GM19452 (cell line): ENCODE measurements around the gene NINJ2.

Experiments used
- ATAC-seq: cut with Tn5 transposase; IDR thresholded peaks from one replicate; pipeline ENCODE4 v1.9.1; 2021; ENCODE audit not compliant: unreplicated experiment

Gene NINJ2

DNA sequence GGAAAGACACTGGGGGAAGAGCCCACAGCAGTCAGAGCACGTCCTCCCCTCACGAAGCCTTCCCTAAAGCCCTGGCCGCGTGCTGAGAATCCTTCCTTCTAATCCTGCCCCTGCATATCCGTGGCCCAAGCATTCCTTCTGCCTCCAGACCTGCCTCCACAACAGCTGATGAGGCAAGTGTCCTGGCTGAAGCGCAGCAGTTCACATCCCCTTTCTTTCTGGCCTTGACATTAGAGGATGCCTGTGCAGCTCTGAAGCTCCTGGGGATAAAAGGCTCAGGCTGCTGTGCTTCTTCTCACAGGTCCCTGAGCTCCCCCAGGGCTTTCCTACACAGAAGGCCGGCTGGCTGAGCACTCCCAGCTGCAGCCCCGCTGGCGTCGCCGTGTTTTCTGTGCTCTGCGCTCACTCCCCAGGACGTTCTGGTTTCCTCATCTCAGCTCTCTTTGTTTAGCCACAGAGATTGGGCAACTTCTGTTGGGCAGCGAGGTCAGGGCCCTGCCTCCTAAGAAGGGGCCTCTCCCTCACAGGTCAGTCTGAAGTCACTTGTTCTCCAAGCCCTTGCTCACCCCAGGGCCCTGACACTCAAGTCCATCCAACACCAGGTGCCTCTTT is 45.8 kb downstream of the NINJ2 start:
- no peak for ATAC-seq

DNA sequence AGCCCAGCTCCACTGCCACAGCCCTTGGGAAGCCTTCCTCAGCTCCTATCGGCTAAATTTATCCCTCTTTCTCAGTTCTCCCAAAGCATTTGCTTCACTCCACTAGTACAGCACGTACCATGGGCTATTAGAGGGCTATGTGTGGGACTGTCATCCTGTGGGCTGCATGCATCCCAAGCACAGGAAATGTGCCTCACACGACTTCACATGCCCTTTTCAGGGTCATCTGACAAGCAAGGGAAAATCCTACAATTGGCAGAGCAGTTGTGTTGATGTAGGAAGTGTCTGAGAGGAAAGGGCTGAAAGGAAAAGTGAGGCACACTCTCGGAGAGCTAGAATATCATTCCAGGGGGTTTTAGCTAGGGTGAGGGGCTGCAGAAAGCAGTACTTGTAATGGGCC is 47.6 kb downstream of the NINJ2 start:
- ATAC-seq, result no peak

DNA sequence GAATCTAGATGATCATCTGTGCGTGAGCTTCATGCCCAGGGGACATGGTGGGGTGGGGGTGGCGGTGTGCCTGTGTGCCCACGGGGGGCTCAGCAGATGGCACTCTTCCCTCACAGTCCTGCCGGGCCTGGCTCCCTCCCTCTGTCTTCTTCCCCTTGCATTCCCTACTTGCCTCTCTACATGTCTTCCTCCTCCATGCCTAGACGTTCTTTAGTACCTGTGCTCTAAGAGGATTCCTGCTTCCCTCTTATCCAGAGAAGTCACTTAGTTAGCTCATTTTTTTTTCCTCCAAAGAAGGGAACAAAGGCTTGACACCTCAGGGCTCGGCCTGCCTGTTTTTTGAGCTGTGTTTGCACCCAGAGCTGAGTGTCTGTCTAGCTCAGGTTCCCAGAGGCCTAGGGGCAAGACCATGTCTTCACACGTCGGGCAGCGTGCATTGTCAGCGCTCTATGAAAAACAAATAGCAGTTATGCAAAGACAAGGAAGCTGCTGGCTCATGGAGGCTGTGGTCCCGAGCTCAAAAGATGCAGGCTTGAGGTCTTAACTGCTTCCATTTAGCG is 48.8 kb downstream of the NINJ2 start:
- ATAC-seq, result no peak

DNA sequence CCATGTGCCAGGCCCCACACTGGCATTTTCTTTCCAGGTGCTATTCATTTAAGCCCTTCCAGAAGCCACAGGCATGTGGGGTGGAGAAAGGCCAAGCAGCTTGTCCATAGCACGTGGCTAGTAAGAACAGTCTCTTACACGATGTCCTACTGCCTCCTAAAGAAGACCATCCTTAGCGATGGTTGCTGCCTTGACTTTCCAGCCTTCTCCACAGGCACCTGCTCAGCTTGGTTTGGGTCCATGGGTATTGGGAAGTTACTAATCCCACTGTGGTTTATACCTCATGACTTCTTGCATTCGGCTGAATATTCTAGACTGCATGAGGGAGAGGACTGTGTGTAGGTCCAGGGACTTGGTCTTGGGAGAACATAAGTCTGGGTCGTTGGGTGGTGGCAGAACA is 49.2 kb downstream of the NINJ2 start:
- ATAC-seq, result no peak

DNA sequence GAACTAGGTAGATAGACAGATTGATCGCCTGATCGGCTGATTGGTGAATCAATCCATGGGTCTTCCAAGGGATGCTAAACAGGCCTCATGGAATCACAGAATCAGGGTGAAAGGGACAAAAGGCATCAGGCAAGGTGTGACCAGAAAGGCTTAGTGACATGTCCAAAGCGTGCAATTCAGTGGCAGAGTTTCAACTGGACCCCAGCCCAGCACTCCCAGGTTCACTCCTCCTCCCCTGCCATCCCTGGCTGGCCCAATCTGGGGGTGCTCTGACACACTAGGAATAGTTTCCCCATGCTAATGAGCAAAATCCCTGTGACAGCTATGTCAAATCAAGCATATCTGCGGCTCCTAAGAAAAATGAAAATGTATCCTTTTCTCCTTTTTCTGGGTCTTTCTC is 50.4 kb downstream of the NINJ2 start:
- no peak for ATAC-seq

DNA sequence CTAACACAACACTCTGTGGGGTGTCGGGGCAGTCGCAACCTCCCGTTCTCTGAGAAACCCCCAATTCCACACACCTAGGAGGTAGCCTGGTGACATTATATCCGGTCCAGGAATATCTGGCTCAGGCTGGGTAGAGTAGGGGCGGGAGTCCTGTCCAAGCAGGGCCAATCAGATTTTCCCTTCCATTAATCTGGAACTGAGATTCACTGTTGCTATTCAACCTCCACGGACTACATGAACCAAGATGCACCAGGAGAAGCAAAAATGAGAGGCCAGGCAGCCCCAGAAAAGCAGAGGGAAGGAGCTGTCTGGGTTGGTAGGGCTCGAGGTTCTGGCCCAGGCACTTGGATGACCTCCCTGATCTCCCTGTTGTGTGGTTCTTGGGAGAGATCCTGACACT is 51.0 kb downstream of the NINJ2 start:
- no peak for ATAC-seq

DNA sequence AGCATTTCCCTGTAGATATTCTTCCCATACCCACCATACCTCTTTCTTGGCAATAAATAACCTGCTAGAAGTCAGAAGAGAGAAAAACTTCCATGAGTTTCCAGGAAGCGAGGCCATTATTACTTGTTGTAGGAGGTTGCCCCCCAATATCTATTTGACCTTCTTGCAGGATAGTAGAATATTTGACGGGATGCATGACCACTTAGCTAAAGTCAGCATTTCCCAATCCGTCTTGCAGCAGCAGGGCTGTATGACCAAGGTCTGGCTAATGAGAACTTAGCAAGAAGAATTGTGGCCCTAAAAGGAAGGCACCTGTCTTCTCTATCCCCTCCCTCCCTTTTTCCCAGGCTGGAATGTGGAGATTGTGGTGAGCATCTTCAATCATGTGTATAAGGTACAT is 51.5 kb downstream of the NINJ2 start:
- ATAC-seq, result no peak

DNA sequence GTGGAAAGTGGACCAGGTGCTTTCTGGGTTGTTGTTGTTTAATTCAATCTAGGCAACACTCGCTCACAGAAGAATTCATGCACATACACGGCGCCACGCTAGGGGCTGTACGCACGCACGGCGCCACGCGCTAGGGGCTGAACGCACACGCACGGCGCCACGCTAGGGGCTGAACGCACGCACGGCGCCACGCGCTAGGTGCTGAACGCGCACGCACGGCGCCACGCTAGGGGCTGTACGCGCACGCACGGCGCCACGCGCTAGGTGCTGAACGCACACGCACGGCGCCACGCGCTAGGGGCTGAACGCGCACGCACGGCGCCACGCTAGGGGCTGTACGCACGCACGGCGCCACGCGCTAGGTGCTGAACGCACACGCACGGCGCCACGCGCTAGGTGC is 54.3 kb downstream of the NINJ2 start:
- ATAC-seq, result no peak

DNA sequence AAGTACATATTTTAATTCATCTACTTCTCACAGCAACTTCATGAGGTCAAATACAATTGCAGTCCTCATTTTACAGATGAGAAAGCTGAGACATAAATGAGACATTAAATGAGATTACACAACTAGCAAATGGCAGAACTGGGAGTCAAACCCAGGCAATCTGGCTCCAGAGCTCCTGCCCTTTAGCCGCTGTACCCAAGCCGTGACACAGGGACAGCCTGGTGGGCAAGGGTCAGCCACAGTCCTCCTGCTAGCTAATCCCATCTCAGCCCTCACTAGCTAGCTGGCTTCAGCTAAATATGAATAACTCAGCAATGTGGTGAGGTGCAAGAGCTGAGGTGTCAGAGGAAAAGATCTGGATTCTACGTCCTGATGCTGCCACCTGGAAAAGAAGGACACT is 54.8 kb downstream of the NINJ2 start:
- no peak for ATAC-seq

DNA sequence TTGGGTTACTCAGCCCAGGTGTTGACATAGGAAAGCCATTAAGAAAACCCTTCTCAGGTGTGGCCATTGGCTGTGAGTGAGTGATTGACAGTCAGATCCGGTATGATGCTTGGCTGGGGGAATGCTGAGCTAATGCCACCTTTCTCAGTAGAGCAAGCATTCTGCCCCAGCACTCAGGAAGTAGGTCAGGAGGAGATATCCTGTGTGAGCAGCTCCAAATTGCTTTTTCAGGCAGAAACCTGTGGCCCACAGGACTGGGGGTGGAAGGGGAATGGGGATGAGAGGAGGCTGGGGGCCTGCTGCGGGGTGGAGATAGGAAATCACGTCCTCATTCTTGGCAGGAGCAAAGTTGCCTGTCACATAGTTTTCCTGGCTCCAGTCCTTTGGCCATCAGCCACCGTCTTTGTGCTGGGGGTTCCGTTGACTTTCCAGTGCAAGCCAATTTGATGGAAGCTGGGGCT is 55.7 kb downstream of the NINJ2 start:
- ATAC-seq, result no peak

DNA sequence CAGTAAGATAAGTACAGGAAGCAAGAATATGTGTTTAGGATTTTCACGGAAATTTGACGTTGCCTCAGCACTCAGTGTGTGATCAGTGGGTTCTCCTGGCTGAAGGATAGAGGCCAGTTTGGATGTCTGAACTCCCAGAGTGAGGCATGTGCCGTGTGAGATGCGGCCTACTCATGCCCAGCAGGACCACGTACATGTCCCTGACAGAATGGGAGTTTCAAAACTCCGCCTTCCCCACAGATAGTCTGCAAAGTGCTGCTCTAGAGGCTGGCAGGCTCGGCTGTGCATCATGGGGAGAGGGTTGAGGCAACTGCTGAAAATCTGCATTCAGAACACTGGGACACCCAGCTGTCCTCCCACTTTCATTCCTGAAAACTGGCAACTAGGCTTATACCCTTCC is 58.3 kb downstream of the NINJ2 start:
- ATAC-seq, result no peak

DNA sequence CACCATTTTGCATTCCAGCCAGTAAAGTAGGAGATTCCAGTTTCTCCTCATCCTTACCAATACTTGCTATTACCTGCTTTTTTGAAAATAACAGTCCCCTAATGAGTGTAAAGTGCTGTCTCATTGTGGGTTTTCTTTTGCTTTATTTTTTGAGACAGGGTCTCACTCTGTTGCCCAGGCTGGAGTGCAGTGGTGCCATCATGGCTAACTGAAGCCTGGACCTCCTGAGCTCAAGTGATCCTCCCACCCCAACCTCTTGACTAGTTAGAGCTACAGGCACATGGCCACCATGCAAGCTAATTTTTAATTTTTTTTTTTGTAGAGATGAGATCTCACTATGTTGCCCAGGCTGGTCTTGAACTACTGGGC is 60.6 kb downstream of the NINJ2 start:
- no peak for ATAC-seq

DNA sequence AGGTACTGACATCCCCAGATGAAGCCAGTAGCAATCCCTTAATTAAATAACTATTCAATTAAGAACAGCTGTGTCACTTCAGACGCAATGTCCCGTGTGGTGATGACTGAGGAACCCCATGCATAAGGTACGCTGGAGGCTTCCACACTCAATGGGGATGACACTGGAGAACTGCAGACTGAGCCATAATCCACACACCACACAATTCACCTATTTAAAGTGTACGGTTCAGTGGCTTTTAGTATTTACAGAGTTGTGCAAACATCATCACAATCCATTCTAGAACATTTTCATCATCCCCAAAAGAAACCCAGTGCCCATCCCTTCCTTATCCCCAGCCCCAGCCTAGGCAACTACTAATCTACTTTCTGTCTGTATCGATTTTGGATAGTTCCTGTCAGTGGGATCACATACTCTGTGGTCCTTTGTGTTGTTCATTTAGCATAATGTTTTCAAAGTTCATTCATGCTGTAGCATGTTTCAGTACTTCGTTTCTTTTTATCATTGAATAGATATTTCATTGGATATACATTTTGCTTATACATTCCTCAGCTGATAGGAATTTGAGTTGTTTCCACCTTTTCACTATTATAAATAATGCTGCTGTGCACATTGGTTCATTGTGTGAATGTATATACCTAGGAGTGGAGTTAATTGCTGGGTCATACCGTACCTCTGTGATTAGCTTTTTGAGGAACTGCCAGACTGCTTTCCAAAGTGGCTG is 61.1 kb downstream of the NINJ2 start:
- ATAC-seq, result no peak

DNA sequence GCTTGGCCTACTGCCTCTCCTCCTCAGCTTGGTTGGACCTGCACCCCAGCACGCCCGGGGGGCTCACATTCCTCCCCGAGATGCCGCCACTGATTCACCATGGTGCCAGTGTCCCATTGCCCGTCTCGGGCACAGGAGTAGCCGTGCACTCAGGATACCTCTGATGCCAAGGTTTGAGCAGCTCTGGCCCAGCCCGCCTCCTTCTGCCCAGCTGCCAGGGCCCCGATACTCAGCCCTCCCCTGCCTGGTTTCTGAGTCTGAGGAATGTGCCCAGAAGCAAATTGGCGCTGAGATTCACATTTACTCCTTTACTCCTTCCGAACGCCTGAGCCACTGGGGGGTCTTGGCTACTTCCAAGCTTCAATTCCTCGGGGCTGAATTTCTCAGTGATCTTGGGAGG is 63.5 kb downstream of the NINJ2 start:
- ATAC-seq, result no peak

DNA sequence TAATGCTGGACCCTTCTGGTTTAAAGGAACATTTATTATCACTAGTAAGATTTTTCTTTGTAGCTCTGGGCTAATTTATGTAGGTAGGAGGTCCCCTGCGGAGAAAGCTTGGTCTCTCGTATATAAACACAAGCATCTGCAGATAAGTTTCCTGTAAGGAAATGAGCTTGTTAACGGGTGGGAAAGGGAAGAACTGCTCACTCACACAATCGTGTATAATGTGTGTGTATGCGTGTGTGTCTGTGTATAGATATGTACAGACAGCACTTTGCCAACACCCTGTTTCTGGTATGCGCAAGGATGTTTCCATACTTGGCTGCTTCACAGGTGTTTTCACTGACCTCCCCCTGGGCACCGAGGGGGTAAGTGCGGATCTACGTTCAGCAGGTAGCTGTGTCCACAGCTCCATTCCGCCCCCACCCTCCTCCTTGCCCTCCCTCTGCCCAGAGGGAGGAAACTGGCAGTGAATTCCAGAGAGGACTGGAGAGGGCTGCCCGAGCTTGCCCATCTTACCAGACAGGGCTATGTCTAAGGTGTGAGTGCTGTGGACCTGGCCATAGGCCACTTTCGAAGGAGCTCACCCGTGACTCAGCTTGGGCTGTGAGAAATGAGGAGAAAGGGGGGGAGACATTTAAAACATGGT is 65.2 kb downstream of the NINJ2 start:
- ATAC-seq, result no peak

DNA sequence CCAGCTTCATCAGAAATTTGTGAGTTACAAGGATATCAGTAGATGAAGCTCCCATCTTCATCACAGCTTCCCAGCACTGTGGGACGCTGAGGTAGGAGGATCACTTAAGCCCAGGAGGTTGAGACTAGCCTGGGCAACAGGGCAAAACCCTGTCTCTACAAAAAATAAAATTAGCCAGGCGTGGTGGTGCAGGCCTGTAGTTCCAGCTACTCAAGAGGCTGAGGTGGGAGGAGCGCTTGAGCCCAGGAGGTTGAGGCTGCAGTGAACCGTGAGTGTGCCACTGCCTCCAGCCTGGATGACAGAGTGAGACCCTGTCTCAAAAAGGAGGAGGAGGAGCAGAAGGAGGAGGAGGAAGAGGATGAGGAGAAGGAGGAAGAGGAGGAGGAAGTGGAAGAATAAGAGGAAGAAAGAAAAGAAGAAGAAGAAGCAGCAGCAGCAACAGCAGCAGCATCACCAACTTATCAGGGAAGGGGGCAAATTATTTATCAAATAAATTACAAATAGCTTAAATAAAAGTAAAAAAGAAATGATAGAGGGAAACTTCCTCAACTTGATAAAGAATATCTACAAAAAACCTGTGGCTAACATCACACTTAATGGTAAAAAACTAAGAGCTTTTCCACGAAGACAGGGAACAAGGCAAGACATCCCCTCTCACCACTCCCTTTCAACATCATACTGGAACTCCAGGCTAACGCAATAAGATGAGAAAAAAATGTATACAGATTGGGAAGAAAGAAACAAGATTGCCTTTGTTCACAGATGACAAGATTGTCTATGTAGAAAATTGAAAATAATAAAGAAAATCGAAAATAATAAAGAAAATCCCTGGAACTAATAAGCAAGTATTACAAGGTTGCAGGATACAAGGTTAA is 69.6 kb downstream of the NINJ2 start:
- no peak for ATAC-seq

DNA sequence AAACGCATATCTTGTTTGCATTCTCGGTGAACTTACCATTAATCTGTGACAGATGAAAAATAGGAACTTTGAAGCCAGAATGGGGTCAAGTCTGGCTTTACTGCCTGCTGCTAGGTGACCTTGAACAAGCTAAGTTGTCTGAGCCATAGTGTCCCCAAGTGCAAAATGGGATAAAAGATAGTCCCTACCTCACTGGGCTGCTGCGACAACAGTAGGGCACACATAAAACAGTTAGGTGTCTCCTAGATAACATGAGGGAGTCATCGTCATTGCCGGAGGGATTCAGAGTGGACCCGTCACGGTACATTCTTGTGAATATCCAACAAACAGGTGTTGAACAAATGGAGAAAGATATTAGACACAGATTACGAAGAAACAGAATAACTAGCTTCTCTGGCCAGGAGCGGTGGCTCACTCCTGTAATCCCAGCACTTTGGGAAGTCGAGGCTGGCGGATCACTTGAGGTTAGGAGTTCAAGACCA is 71.2 kb downstream of the NINJ2 start:
- ATAC-seq, result no peak

DNA sequence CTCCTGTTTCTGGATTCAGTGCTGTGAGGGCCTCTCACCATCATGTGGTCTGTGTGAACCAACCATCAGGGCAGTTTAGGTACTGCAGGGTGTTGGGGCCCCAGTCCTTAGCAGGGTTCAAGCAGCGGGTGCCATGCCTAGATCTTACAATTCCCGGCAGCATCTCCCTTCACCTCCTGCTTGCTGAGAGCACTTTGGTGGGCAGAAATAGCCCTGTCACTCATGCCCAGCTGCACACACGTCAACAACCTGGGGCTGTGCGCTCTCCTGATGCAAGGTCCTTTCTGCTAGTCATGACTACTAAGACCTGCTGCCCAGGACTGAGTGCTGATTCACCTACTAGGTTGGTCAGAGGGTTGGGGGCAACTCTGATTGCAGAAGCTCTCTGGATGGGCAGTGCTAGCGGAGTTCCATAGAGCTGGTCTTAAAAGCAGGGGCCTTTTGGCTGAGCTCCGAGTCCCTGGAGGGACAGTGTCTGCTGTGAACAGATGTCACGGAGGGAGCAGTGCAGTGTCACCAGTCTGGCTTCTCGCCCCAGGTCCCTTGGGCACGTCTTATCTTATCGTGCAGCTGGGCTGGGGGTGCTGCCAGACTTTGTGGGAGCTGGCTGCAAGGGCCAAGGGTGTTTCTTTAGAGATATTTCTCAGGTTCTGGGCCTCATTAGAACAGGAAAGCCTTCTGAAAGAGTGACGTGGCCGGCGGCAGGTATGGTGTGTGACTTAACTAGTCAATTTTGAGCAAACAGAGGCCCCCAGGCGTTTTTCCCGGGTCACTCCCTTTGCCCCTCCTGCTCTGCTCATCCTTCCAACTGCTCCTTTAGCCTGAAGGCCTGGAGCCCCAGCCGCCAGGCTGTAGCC is 71.8 kb downstream of the NINJ2 start:
- no peak for ATAC-seq

DNA sequence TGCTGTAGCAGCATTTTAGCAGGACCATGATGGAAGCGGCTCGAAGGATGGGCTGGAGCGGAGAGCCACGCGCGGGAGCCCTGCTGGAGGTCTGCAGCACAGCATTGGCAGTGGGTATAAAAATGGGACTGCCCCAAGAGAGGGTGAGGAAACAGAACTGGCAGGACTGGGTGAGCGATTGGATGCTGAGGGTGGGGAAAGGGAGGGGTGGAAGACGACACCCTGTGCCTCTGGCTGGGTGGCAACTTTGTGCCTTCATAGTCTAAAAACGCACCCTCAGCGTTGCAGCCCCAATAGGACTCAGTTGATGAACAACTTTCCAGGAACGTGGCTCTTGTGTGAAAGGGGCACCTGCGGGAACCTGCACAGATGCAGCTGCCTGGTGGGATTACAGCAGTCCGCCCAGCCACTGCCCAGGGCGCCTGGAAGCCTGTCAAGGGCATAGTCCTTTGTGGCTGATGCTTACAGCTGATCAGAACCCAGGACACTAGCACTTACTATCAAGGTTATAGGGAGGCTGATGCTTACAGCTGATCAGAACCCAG is 73.0 kb downstream of the NINJ2 start:
- ATAC-seq, result no peak

DNA sequence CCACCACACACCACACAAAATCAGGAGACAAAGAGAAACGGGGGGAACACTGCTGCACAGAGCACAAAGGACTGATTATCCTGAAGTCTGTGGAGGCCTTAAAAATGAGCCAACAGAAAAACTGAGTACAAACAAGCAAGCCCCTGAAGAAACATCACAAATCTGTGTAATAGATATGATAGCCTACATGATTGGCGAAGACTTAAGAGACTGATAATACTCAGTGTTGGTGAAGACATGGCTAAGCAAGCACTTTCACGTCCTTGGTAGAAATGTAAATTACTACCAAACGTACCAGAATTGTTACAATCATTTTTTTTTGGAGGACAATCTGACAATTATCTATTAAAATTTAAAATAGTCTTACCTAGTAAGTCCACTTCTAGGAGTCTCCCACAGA is 74.6 kb downstream of the NINJ2 start:
- no peak for ATAC-seq
